ENCODE data around the gene TOP3A.
"Not testable (repeated sequence)": the region's sequence is repeated elsewhere in the genome, so short reads cannot be mapped to it uniquely, and the experiment has no call there.

TOP3A gene

DNA sequence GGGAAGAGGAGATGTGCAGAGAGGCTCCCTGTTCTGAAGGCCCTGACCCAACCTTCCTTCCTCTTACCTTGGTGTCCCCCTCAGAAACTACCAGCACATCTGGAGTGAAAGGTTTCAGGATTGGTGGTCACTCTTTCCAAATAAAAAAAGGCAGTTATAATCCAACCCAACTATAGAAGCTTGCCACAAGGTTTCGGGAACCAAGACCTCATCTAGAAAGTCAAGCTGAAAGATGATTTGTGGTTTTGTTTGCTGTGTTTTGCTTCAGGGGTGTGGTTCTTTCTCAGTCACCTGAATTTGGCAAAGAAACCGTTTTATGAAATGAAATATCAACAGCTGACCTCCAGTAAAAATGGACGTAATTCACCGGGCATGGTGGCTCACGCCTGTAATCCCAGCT, 29.2 kb upstream of the TOP3A start:
- Histone ChIP-seq H3K27ac (ENCODE audit: low read depth, low read length) (no peak overlapping the region), H3K4me1 (ENCODE audit: control insufficient read depth, insufficient read depth, low read length, unreplicated experiment) (no peaks in the 10 kb centered on the region), H3K27me3 (ENCODE audit: insufficient read depth, low read length) (no peaks in the 10 kb centered on the region), H3K79me2 (ENCODE audit: control insufficient read depth, insufficient read depth, low read length, unreplicated experiment) (no peaks in the 10 kb centered on the region), H3K36me3 (ENCODE audit: insufficient read depth, low read length) (peaks cover 24% of the 10 kb centered on the region), H3K4me3 (ENCODE audit: low read depth, low read length) (no peak overlapping the region), H2AFZ (ENCODE audit: low read length, unreplicated experiment) (no peak overlapping the region)

DNA sequence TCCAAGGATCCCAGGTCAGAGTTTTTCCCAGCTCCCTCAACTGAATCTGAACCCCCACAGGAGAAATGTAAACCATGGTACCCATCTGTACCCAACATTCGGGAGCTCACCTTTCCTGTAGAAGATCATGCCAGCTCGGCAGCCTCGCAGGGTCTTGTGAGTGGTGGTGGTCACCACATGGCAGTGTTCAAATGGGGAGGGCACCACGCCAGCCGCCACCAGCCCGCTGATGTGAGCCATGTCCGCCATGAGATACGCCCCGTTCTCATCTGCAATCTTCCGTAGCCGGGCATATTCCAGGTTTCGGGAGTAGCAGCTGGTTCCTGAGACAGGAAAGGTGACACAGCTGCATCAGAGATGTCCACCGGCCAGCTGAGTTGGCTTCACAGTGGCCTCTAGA, 25.1 kb upstream of the TOP3A start:
- Histone ChIP-seq H3K27me3 (ENCODE audit: insufficient read depth, low read length) (no peaks in the 10 kb centered on the region), H3K4me3 (ENCODE audit: low read depth, low read length) (no peak overlapping the region), H3K27ac (ENCODE audit: low read depth, low read length) (no peak overlapping the region), H3K79me2 (ENCODE audit: control insufficient read depth, insufficient read depth, low read length, unreplicated experiment) (no peaks in the 10 kb centered on the region), H3K4me1 (ENCODE audit: control insufficient read depth, insufficient read depth, low read length, unreplicated experiment) (no peaks in the 10 kb centered on the region), H3K36me3 (ENCODE audit: insufficient read depth, low read length) (peaks cover 25% of the 10 kb centered on the region), H2AFZ (ENCODE audit: low read length, unreplicated experiment) (no peak overlapping the region)

DNA sequence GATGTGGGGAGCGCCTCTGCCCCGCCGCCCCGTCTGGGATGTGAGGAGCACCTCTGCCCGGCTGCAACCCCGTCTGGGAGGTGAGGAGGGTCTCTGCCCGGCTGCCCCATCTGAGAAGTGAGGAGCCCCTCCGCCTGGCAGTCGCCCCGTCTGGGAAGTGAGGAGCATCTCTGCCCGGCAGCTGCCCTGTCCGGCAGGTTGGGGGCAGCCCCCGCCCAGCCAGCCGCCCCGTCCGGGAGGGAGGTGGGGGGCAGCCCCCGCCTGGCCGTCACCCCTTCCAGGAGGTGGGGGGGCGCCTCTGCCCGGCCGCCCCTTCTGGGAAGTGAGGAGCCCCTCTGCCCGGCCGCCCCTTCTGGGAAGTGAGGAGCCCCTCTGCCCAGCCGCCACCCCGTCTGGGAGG, 23.4 kb upstream of the TOP3A start:
- H3K79me2 ChIP-seq (ENCODE audit: control insufficient read depth, insufficient read depth, low read length, unreplicated experiment); H2AFZ ChIP-seq (ENCODE audit: low read length, unreplicated experiment): not testable (repeated sequence)

DNA sequence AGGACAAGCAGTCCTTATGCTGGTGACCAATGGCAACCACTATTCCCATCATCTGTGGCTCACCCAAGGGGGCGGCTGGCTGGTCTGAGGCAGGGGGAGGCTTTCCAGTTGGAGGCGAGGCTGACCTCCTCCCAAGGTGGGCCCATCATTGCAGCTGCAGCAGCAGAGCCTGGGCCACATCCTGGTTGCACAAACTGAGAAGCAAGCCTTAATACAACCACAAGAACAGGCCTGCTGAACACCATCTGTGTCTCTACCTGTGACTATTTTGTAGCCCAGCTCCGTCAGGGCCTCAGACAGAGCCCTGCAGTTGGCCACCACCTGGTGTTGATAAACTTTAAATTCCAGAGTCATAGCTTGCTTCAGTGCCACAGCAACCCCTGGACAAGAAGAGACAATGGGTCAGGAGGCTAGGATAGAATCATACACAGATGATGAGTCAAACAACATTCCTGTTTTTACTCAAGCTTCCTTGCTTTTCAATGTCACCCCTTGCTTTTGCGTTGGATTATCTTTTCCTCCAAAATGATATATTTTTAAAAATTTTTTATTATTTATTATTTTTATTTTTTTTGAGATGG, 18.2 kb upstream of the TOP3A start:
- Histone ChIP-seq H3K27ac (ENCODE audit: low read depth, low read length) (no peak overlapping the region), H3K27me3 (ENCODE audit: insufficient read depth, low read length) (no peaks in the 10 kb centered on the region), H3K79me2 (ENCODE audit: control insufficient read depth, insufficient read depth, low read length, unreplicated experiment) (no peaks in the 10 kb centered on the region), H3K4me1 (ENCODE audit: control insufficient read depth, insufficient read depth, low read length, unreplicated experiment) (no peaks in the 10 kb centered on the region), H2AFZ (ENCODE audit: low read length, unreplicated experiment) (no peak overlapping the region), H3K4me3 (ENCODE audit: low read depth, low read length) (no peak overlapping the region), H3K36me3 (ENCODE audit: insufficient read depth, low read length) (no peaks in the 10 kb centered on the region)

More for the DNA sequence above, 23.4 kb upstream of the TOP3A start:
- H3K4me3 ChIP-seq (ENCODE audit: low read depth, low read length); H3K27me3 ChIP-seq (ENCODE audit: insufficient read depth, low read length); H3K27ac ChIP-seq (ENCODE audit: low read depth, low read length); H3K4me1 ChIP-seq (ENCODE audit: control insufficient read depth, insufficient read depth, low read length, unreplicated experiment): not testable (repeated sequence)
- H3K36me3 ChIP-seq (ENCODE audit: insufficient read depth, low read length), result peaks cover 25% of the 10 kb centered on the region

DNA sequence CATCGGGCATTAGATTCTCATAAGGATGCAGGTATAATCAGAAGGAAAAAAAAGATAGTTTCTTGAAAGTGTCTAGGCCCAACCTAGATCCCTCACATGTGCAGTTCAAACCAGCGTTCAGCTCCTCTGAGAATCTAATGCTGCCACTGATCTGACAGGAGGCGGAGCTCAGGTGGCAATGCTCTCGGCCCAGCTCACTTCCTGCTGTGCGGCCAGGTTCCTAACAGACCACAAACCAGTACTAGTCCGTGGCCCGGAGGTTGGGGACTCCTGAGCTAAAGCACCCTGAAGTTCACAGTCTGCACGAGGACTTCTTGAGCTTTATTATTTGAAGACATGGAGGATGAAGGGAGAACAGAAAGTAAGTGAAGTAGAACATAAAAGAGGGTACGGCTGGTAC, 17.1 kb upstream of the TOP3A start:
- H3K4me3 ChIP-seq (ENCODE audit: low read depth, low read length), result no peak overlapping the region
- H3K4me1 ChIP-seq (ENCODE audit: control insufficient read depth, insufficient read depth, low read length, unreplicated experiment), result no peaks in the 10 kb centered on the region
- H3K79me2 ChIP-seq (ENCODE audit: control insufficient read depth, insufficient read depth, low read length, unreplicated experiment), result no peaks in the 10 kb centered on the region
- no peak overlapping the region for H3K27ac ChIP-seq (ENCODE audit: low read depth, low read length)
- no peaks in the 10 kb centered on the region for H3K36me3 ChIP-seq (ENCODE audit: insufficient read depth, low read length)
- H3K27me3 ChIP-seq (ENCODE audit: insufficient read depth, low read length), result no peaks in the 10 kb centered on the region
- no peak overlapping the region for H2AFZ ChIP-seq (ENCODE audit: low read length, unreplicated experiment)

DNA sequence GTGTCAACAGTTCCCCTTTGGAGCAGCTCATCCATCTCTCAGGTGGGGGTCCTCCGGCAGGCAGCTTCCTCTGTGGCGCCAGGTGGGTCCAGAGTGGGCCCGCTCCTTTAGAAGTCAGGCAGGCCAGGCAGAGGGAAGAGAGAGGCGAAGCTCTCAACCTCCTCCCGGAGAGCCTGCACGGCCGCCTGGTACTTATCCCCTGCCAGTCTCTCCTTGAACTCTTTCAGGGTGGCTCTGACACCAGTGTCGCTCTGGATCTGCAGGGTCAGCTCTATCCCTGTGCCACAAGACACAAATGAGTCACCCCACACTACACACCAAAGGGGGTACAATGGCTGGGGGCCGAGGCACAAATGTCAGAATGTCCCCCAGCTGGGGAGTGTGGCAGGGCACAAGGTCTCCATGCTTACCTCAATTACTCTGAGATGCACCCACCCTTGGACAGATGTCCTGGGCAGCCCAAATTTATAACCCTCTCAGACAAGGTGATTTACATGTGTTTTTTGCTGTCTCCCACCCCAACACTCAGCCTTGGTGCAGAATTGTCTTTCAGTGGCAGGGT, 13.9 kb upstream of the TOP3A start:
- peaks cover 4% of the 10 kb centered on the region for H3K79me2 ChIP-seq (ENCODE audit: control insufficient read depth, insufficient read depth, low read length, unreplicated experiment)
- peaks cover 10% of the 10 kb centered on the region; the same call in 1 of the 2 replicates for H3K36me3 ChIP-seq (ENCODE audit: insufficient read depth, low read length)
- H2AFZ ChIP-seq (ENCODE audit: low read length, unreplicated experiment), result no peak overlapping the region
- H3K4me3 ChIP-seq (ENCODE audit: low read depth, low read length), result no peak overlapping the region
- no peak overlapping the region for H3K27ac ChIP-seq (ENCODE audit: low read depth, low read length)
- no peaks in the 10 kb centered on the region for H3K4me1 ChIP-seq (ENCODE audit: control insufficient read depth, insufficient read depth, low read length, unreplicated experiment)
- no peaks in the 10 kb centered on the region for H3K27me3 ChIP-seq (ENCODE audit: insufficient read depth, low read length)

DNA sequence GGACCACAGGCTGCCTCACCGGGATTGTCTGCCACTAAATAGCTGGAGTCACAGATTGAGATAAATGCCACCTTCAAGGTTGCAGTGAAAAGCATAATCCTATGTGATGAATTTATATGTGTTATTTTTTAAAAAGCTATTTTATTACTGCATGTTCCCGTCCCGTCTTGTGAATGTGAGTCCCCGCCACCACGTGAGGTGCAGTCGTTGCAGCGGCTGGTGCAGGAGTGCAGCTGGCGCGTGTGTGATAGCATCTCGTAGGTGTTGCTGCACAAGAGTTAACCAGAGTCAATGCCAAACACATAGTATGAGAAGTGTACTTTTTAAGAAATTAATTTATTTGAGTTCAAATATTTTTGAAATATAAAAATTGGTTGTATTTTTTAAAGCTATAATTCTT, 12.8 kb upstream of the TOP3A start:
- Histone ChIP-seq H3K36me3 (ENCODE audit: insufficient read depth, low read length) (peaks cover 13% of the 10 kb centered on the region; the same call in 1 of the 2 replicates), H3K4me1 (ENCODE audit: control insufficient read depth, insufficient read depth, low read length, unreplicated experiment) (no peaks in the 10 kb centered on the region), H2AFZ (ENCODE audit: low read length, unreplicated experiment) (no peak overlapping the region), H3K4me3 (ENCODE audit: low read depth, low read length) (no peak overlapping the region), H3K27me3 (ENCODE audit: insufficient read depth, low read length) (no peaks in the 10 kb centered on the region), H3K27ac (ENCODE audit: low read depth, low read length) (no peak overlapping the region), H3K79me2 (ENCODE audit: control insufficient read depth, insufficient read depth, low read length, unreplicated experiment) (peaks cover 11% of the 10 kb centered on the region)

DNA sequence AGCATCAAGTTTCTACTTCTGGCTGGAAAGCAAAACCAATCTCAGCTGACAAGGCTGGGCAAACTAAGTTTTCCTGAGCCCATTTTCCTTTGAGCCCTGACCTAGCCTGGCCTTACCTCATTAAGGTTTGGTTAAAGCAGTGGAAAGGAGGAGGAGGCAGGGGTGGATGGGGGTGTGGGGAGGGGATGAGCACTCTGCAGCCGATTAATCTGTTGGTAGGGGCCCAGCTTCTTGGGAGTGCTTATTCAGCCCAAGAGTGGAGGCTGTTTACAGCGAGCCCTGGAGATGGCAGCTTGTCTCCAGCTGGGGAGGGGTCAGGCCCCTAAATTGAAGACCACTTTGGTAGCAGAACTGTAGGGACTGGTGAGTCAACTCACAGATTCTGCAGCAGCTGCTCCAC, 12.3 kb upstream of the TOP3A start:
- H2AFZ ChIP-seq (ENCODE audit: low read length, unreplicated experiment), result no peak overlapping the region
- H3K79me2 ChIP-seq (ENCODE audit: control insufficient read depth, insufficient read depth, low read length, unreplicated experiment), result peaks cover 12% of the 10 kb centered on the region
- H3K4me1 ChIP-seq (ENCODE audit: control insufficient read depth, insufficient read depth, low read length, unreplicated experiment), result no peaks in the 10 kb centered on the region
- H3K36me3 ChIP-seq (ENCODE audit: insufficient read depth, low read length), result peaks cover 13% of the 10 kb centered on the region; the same call in 1 of the 2 replicates
- H3K4me3 ChIP-seq (ENCODE audit: low read depth, low read length), result no peak overlapping the region
- H3K27me3 ChIP-seq (ENCODE audit: insufficient read depth, low read length), result no peaks in the 10 kb centered on the region
- no peak overlapping the region for H3K27ac ChIP-seq (ENCODE audit: low read depth, low read length)

DNA sequence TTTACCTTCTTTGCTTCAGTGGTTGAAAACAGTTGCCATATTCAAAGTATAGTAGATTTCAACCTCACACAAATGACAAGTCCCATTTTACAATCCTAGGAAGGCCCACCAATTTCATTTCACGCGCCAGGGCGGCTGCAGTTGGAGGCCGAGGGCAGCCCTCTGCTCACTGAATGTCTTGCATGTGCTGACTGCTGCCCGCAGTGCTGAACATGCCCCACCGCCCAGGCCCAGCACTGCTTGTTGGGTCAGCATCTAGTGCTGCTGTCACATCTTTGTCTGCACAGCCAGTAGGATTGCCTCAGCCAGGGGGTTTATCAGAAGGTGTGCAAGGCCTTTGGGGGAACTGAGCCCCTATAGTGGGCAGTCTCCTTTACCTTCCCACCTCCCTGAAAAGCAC, 11.8 kb upstream of the TOP3A start:
- peaks cover 13% of the 10 kb centered on the region; the same call in 1 of the 2 replicates for H3K36me3 ChIP-seq (ENCODE audit: insufficient read depth, low read length)
- no peaks in the 10 kb centered on the region for H3K4me1 ChIP-seq (ENCODE audit: control insufficient read depth, insufficient read depth, low read length, unreplicated experiment)
- H3K27ac ChIP-seq (ENCODE audit: low read depth, low read length), result no peak overlapping the region
- no peaks in the 10 kb centered on the region for H3K27me3 ChIP-seq (ENCODE audit: insufficient read depth, low read length)
- no peak overlapping the region for H2AFZ ChIP-seq (ENCODE audit: low read length, unreplicated experiment)
- H3K4me3 ChIP-seq (ENCODE audit: low read depth, low read length), result no peak overlapping the region
- peaks cover 12% of the 10 kb centered on the region for H3K79me2 ChIP-seq (ENCODE audit: control insufficient read depth, insufficient read depth, low read length, unreplicated experiment)

DNA sequence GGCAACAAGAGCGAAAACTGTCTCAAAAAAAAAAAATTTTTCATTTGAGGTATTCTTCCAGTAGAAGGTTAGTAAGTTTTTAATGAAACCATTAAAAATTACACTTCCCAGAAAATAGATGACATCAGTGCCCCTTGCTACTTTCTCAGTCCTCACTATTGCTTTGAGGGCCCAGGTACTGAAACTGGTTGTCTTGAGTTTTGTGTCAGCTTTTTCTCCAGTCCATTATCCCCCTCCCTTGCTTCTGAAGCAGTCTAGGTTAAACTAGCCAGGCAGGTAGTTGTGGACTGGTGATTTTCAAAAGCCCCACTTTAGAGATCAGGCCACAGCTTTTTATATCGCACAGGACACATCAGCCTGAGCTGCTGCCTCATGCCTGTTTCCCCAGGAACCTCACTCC, 11.2 kb upstream of the TOP3A start:
- peaks cover 12% of the 10 kb centered on the region for H3K79me2 ChIP-seq (ENCODE audit: control insufficient read depth, insufficient read depth, low read length, unreplicated experiment)
- H3K36me3 ChIP-seq (ENCODE audit: insufficient read depth, low read length), result peaks cover 13% of the 10 kb centered on the region; the same call in 1 of the 2 replicates
- no peak overlapping the region for H3K27ac ChIP-seq (ENCODE audit: low read depth, low read length)
- no peak overlapping the region for H3K4me3 ChIP-seq (ENCODE audit: low read depth, low read length)
- H3K27me3 ChIP-seq (ENCODE audit: insufficient read depth, low read length), result no peaks in the 10 kb centered on the region
- H2AFZ ChIP-seq (ENCODE audit: low read length, unreplicated experiment), result no peak overlapping the region
- H3K4me1 ChIP-seq (ENCODE audit: control insufficient read depth, insufficient read depth, low read length, unreplicated experiment), result no peaks in the 10 kb centered on the region

All from ACC112 (cell line).